Skeletal muscle cell (primary cell): ENCODE measurements around the gene PLP2.

Source experiments
- DNase-seq: peaks from one replicate; pipeline ENCODE4 v3.0.0-alpha.2; 2010; ENCODE audit warnings: low read depth
- H3K4me3 ChIP-seq: 2 replicates; pipeline ENCODE4 v1.5.1; 2011; ENCODE audit warnings: low read depth, mild to moderate bottlenecking, control low read depth, low read length, moderate library complexity

PLP2 gene

GRCh38 chrX:49203536-49203935 is 31.8 kb downstream of the PLP2 start:
- no peak for DNase-seq
- no peak overlapping the region for H3K4me3 ChIP-seq

GRCh38 chrX:49204017-49204416 is 32.3 kb downstream of the PLP2 start:
- H3K4me3 ChIP-seq: no peak overlapping the region
- DNase-seq: no peak

- H3K4me3 ChIP-seq: no peak overlapping the region
- DNase-seq: no peak
Measured at GRCh38 chrX:49204709-49205108, 33.0 kb downstream of the PLP2 start.

- no peak for DNase-seq
- H3K4me3 ChIP-seq: no peak overlapping the region
Measured at GRCh38 chrX:49205443-49205842, 33.7 kb downstream of the PLP2 start.

- no peak for DNase-seq
- no peak overlapping the region for H3K4me3 ChIP-seq
Measured at GRCh38 chrX:49206543-49206942, 34.8 kb downstream of the PLP2 start.

- H3K4me3 ChIP-seq: no peak overlapping the region
- no peak for DNase-seq
Measured at GRCh38 chrX:49208399-49208798, 36.7 kb downstream of the PLP2 start.

GRCh38 chrX:49209434-49210251 is 37.9 kb downstream of the PLP2 start:
- H3K4me3 ChIP-seq: no peak overlapping the region
- no peak for DNase-seq

GRCh38 chrX:49210406-49210805 is 38.7 kb downstream of the PLP2 start:
- no peak for DNase-seq
- no peak overlapping the region for H3K4me3 ChIP-seq

GRCh38 chrX:49211074-49211473 is 39.4 kb downstream of the PLP2 start:
- no peak for DNase-seq
- no peak overlapping the region for H3K4me3 ChIP-seq

GRCh38 chrX:49212209-49212608 is 40.5 kb downstream of the PLP2 start:
- DNase-seq: no peak

GRCh38 chrX:49212861-49213260 is 41.2 kb downstream of the PLP2 start:
- H3K4me3 ChIP-seq: no peak overlapping the region
- DNase-seq: no peak

More at GRCh38 chrX:49212209-49212608, 40.5 kb downstream of the PLP2 start:
- H3K4me3 ChIP-seq: no peak overlapping the region

GRCh38 chrX:49214416-49214815 is 42.7 kb downstream of the PLP2 start:
- no peak overlapping the region for H3K4me3 ChIP-seq
- no peak for DNase-seq

GRCh38 chrX:49214996-49215526 is 43.4 kb downstream of the PLP2 start:
- no peak for DNase-seq
- no peak overlapping the region for H3K4me3 ChIP-seq

- no peak for DNase-seq
- H3K4me3 ChIP-seq: no peak overlapping the region
Measured at GRCh38 chrX:49220100-49220499, 48.4 kb downstream of the PLP2 start.

GRCh38 chrX:49221868-49222267 is 50.2 kb downstream of the PLP2 start:
- H3K4me3 ChIP-seq: no peak overlapping the region
- no peak for DNase-seq
